ENCODE data around the gene CLPTM1L.

DNA sequence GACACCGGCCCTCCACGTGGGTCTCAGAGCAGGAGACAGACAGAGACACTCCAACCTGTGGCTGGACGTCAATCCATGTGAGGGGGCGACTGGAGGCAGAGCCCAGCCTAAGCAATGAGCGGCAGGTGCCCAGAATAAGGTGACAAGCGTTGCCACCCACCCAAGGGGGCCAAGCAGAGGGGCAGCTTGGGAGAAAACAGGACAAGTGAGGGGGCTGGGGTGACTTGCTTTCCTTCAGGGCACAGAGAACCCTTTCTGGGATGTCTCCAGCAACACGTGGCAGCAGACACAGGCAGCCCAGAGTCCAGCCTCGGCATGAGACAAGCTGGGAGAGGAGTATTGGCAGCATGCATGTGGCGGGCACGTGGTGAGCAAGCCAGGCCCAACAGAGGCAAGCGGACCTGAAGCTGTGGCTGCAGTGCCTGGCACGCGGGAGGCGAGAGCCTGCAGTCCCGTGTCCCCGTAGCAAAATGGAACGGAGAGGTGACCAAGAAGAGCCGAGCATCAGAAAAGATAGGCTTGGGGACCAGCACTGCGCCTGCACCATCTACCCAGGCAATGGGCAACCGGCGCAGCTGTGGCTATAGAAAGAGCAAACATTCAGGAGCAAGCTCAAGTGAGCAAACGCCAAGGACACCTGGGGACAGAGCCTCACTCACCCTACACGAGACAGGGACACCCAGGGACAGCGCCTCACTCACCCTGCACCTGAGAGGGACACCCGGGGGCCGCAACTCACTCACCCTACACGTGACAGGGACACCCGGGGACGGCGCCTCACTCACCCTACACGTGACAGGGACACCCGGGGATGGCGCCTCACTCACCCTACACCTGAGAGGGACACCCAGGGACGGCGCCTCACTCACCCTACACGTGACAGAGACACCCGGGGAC, 56.2 kb downstream of the CLPTM1L start:
- TF ChIP-seq, protein P1, sequence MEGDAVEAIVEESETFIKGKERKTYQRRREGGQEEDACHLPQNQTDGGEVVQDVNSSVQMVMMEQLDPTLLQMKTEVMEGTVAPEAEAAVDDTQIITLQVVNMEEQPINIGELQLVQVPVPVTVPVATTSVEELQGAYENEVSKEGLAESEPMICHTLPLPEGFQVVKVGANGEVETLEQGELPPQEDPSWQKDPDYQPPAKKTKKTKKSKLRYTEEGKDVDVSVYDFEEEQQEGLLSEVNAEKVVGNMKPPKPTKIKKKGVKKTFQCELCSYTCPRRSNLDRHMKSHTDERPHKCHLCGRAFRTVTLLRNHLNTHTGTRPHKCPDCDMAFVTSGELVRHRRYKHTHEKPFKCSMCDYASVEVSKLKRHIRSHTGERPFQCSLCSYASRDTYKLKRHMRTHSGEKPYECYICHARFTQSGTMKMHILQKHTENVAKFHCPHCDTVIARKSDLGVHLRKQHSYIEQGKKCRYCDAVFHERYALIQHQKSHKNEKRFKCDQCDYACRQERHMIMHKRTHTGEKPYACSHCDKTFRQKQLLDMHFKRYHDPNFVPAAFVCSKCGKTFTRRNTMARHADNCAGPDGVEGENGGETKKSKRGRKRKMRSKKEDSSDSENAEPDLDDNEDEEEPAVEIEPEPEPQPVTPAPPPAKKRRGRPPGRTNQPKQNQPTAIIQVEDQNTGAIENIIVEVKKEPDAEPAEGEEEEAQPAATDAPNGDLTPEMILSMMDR (IDR thresholded peaks at IDR 0.05), result no peak
- no peak for TF ChIP-seq POLR2A (IDR thresholded peaks at IDR 0.05)
- no peak for TF ChIP-seq EP300 (IDR thresholded peaks at IDR 0.05)

Measured in sigmoid colon (tissue), 4 donors.